Raji (cell line): ENCODE data around the gene KAZN.

Experiments
- POLR2A ChIP-seq: IDR thresholded peaks from 2 replicates; pipeline ENCODE4 v1.6.1; 2011; ENCODE audit warnings: low read depth, low read length, control low read depth; ENCODE audit not compliant: insufficient read depth

Gene KAZN

GRCh38 chr1:15151377-15151806, 552.9 kb downstream of the KAZN start:
- TF ChIP-seq POLR2A, result no peak

GRCh38 chr1:15151871-15152270, 553.4 kb downstream of the KAZN start:
- TF ChIP-seq POLR2A, result no peak

- TF ChIP-seq POLR2A, result no peak
Observed at GRCh38 chr1:15152318-15153183, 554.1 kb downstream of the KAZN start.

DNA sequence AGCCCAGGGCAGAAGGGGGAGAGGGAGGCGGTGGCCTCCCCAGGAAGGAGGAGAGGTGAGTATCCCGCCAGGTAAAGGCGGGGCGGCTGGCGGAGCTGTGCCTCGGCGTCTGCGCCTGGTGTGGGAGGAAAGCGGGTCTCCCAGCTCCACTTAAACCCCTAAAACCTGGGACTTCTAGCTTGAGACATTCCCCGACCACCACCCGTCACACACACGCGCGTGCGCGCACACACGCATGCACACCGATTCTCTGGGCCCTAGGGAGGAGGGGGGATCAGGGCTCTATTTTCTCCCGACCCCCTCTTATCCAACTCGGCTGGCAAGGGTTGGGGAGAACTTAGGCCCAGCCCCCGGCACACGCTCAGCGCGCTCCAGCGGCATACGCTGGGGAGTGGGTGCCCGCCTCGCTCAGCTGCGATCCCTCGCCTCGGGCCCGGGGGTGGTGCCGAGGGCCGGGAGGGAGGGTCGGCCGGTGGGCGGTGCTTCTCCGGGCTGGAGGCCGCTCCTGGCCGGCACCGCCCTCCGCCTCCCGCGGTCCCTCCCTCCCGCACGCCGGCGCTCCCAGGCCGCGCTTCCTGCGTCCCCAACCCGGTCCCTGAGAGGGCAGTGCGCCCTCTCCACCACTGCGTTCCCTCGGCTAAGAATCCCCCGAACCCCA, 554.8 kb downstream of the KAZN start, which contains the start of gene TMEM51:
Gene TMEM51, plus strand, starts transcription at position 564 of the 658 bp plus-strand sequence. CDS start 61,341 bp downstream, outside the sequence.
- TF ChIP-seq POLR2A, result no peak

DNA sequence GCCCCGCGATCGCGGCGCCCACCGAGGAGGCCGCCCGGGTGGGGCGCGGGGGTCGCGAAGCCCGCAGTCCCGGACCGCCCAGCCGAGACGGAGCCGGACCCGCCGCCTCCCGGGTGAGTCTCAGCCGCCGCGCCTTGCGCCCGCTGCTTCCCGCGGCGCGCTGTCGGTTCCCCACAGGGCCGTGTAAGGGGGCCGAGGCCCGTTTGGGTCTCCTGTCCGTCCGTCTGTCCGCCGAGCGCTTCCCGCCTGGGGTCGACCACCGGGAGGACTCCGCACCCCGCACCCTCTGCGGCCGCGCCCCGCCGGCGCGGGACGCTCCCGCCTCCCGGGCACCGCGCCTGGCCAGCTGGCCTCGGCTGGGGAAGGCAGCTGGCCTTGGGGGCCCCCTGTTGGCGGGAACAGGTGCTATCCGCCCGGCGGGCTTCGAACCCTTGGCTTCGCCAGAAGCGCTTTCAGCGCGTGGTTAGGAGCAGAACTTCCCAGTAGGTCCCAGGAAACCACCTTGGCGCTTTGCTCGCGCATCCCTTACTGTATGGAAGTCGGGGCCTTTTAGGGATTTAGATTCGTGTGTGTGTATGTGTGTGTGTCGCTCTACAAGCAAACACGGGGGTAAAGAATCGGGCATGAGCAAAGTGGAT, 555.5 kb downstream of the KAZN start:
- no peak for TF ChIP-seq POLR2A

DNA sequence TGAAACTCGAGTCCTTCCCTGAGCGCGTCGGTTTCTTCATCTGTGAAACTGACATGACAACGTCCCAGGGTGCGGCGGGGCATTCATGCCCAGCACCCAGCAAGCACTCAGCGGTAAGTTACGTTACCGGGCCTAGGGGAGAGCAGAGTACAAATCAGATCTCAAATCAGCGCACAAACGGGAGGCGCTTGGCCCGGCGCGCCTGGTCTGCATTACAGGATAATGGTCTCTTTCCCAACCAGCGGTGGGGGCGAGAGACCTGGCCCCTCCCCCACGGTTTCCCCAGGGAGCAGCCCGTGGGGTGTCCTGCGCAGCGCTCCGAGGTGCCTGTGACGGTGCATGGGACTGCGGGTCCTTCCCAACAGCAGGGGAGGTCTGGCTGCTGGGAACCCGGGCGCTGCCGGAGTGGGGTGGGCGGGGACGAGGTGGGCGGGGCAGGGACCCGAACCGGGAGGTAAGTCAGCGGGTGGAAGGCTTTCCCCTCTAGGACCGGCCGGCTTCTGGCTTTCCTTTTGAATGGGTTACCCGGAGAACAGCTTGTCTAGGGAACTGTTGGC, 556.1 kb downstream of the KAZN start:
- no peak for TF ChIP-seq POLR2A

- no peak for TF ChIP-seq POLR2A
Observed at GRCh38 chr1:15155191-15155590, 556.7 kb downstream of the KAZN start.

DNA sequence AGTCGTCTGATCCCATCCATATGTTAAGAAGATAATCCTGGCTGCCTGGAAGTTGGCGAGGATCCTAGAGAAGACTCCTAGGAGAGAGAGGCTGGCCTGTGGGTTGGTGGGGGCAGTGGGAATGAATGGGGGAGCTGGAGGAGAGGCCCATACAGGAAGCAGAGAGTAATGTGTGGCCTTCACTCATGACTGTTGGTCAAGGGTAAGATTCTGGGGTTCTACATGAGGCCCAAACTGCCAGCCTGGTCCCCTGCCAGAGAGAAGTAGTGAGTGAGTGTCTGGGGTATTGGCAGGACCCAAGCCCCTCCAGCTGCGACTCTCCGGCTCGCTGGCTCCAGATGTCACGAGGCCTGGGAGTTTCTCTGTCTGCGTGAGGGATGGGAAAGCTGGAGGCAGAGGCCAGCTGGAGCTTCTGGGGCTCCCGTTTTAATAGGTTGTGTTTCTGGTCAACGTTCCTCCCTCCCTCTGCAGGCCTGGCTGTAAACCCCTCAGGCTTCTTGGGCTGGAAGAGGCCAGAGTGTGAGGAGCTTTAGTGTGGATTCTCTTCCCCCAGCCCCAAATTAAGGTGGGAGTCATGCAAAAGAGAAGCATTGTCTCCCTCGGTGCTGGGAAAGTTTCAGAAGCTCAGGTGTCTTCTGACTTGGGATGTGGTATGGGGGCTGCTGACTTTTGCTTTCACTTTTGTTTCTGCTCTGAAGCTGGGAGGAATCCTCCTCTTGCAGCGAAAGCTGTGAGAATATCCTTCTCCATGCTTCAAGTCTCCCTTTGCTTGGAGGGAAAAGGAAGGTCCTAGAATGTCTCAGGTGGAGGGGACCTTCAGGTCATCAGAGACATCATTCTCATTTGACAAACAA, 557.6 kb downstream of the KAZN start:
- no peak for TF ChIP-seq POLR2A

DNA sequence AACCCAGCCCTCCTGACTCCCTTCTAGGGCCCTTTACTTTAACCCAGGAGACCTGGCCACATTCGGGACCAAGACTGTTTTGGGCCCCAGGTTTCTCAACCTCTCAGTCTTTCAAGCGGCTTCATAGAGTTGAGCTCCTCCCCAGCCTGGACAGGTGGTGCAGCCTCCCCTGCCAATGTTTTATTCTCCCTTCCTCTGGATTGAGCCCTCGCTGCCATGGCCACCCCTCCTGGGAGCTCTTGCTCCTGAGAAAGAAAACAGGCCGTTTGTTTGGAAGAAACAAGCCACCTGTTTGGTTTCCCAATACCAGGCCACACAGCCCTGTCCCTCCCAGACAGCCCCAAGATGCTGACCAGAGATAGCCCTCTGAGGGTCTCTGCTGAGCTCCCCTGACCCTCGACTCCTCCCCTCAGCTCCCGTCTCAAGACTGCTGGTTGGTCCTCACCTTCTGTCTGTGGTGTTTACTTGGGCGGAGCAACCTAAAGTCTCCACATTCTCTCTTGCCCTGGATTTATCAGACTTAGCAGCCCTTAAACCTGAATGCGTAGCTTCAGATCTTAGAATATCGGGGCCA, 558.4 kb downstream of the KAZN start:
- TF ChIP-seq POLR2A, result no peak

- no peak for TF ChIP-seq POLR2A
Observed at GRCh38 chr1:15157524-15158399, 559.3 kb downstream of the KAZN start.

- no peak for TF ChIP-seq POLR2A
Observed at GRCh38 chr1:15158506-15159165, 560.2 kb downstream of the KAZN start.

- no peak for TF ChIP-seq POLR2A
Observed at GRCh38 chr1:15159166-15159555, 560.7 kb downstream of the KAZN start.

- no peak for TF ChIP-seq POLR2A
Observed at GRCh38 chr1:15160626-15161025, 562.1 kb downstream of the KAZN start.
